GM21526 (cell line): Measurements from ENCODE around the gene MTA1.

ENCODE experiments used
- ATAC-seq: cut with Tn5 transposase; IDR thresholded peaks from one replicate; pipeline ENCODE4 v1.9.1; 2021; ENCODE audit warnings: moderate library complexity; ENCODE audit not compliant: unreplicated experiment, low FRiP score

MTA1 gene

GRCh38 chr14:105440554-105440900 lies 20.9 kb downstream of the MTA1 start:
- ATAC-seq, result no peak

GRCh38 chr14:105440992-105441391 lies 21.4 kb downstream of the MTA1 start:
- ATAC-seq, result no peak

- no peak for ATAC-seq
Observed at GRCh38 chr14:105442125-105442524, 22.5 kb downstream of the MTA1 start.

GRCh38 chr14:105442834-105443233 lies 23.2 kb downstream of the MTA1 start:
- ATAC-seq, result no peak

- no peak for ATAC-seq
Observed at GRCh38 chr14:105444859-105445258, 25.2 kb downstream of the MTA1 start.

GRCh38 chr14:105445290-105445689 lies 25.7 kb downstream of the MTA1 start:
- ATAC-seq, result no peak

GRCh38 chr14:105445901-105446845 lies 26.5 kb downstream of the MTA1 start:
- no peak for ATAC-seq

GRCh38 chr14:105446971-105447370 lies 27.3 kb downstream of the MTA1 start:
- ATAC-seq, result no peak

GRCh38 chr14:105447651-105448640 lies 28.3 kb downstream of the MTA1 start:
- ATAC-seq, result no peak

GRCh38 chr14:105448706-105449111 lies 29.1 kb downstream of the MTA1 start:
- no peak for ATAC-seq

- no peak for ATAC-seq
Observed at GRCh38 chr14:105449276-105450122, 29.9 kb downstream of the MTA1 start.

GRCh38 chr14:105450123-105450505 lies 30.5 kb downstream of the MTA1 start:
- no peak for ATAC-seq

GRCh38 chr14:105450864-105451720 lies 31.5 kb downstream of the MTA1 start:
- no peak for ATAC-seq

- ATAC-seq, result no peak
Observed at GRCh38 chr14:105452963-105453362, 33.3 kb downstream of the MTA1 start.

- ATAC-seq, result no peak
Observed at GRCh38 chr14:105453847-105454246, 34.2 kb downstream of the MTA1 start.

GRCh38 chr14:105455086-105455640 lies 35.5 kb downstream of the MTA1 start:
- ATAC-seq, result no peak

- no peak for ATAC-seq
Observed at GRCh38 chr14:105455766-105456660, 36.4 kb downstream of the MTA1 start.
